Nephron progenitor cell (in vitro differentiated cells): ENCODE measurements around the gene TTLL8.

Experiments used
- DNase-seq: peaks from one replicate; pipeline ENCODE4 v3.0.0; 2021
- H3K27ac Mint-ChIP-seq: 2 replicates; pipeline ENCODE4 v1.8.0; 2021; ENCODE audit warnings: mild to moderate bottlenecking, moderate library complexity, mixed read lengths
- H3K27me3 Mint-ChIP-seq: 2 replicates; pipeline ENCODE4 v1.8.0; 2021; ENCODE audit warnings: mild to moderate bottlenecking, low read depth, mixed read lengths; ENCODE audit not compliant: poor library complexity
- H3K36me3 Mint-ChIP-seq: 2 replicates; pipeline ENCODE4 v1.8.0; 2021; ENCODE audit warnings: low read depth, mixed read lengths
- H3K4me1 Mint-ChIP-seq: 2 replicates; pipeline ENCODE4 v1.8.0; 2021; ENCODE audit warnings: mixed read lengths
- H3K4me3 Mint-ChIP-seq: 2 replicates; pipeline ENCODE4 v1.8.0; 2021; ENCODE audit warnings: mild to moderate bottlenecking, moderate library complexity, mixed read lengths
- H3K9me3 Mint-ChIP-seq: 2 replicates; pipeline ENCODE4 v1.8.0; 2021; ENCODE audit warnings: mild to moderate bottlenecking, moderate library complexity, mixed read lengths
- CTCF ChIP-seq: fragments of 200-600 bp; sonication (generic); IDR thresholded peaks from 2 replicates; pipeline ENCODE4 v1.5.0; 2021; ENCODE audit warnings: antibody characterized with exemption

Gene TTLL8

GRCh38 chr22:50082197-50082715, 24.2 kb upstream of the TTLL8 start:
- Mint-ChIP-seq H3K36me3 (no peaks in the 10 kb centered on the region), H3K4me3 (no peak overlapping the region), H3K4me1 (peaks cover 46% of the 10 kb centered on the region), H3K27me3 (peaks cover 8% of the 10 kb centered on the region), H3K27ac (no peak overlapping the region), H3K9me3 (peaks cover 8% of the 10 kb centered on the region)
- TF ChIP-seq CTCF = no peak
- no peak for DNase-seq

DNA sequence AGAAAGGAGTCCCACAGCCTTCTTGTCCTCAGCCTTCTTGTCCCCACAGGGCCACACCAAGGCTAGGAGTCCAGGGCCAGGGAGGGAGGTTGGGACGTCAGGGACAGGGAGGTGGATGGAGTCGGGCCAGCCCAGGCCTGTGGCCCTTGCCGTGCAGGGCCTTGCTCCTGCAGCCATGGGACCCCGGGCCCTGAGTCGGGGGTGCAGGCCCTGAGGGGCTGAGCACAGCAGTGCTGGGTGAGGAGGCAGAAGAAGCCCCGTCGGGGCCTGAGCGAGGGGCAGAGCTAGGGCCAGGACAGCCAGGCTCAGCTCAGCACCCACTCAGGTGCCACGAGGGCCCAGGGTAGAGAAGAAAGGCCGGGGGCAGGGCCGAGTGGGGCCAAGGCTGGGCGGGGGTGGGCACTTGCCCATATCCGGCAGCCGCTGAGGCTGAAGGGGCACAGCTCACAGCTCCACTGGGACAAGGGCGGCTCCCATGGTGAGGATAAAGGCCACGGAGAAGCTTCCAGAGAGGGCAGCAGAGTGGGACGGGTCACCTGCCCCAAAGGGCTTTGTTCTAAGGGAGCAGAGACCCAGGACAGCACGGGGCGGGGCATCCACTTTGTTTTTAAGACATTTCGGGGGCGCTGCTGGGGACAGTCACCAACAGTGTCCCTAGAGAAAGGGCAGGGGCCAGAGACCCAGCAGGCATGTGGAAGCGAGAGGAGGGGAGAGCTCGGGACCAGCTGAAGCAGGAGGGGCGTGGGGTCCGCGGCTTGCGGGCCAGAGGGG, 23.5 kb upstream of the TTLL8 start:
- Mint-ChIP-seq H3K27me3 (peaks cover 8% of the 10 kb centered on the region), H3K27ac (no peak overlapping the region), H3K4me3 (no peak overlapping the region), H3K9me3 (peaks cover 2% of the 10 kb centered on the region), H3K36me3 (no peaks in the 10 kb centered on the region), H3K4me1 (peaks cover 49% of the 10 kb centered on the region)
- DNase-seq = no peak
- TF ChIP-seq CTCF = no peak

DNA sequence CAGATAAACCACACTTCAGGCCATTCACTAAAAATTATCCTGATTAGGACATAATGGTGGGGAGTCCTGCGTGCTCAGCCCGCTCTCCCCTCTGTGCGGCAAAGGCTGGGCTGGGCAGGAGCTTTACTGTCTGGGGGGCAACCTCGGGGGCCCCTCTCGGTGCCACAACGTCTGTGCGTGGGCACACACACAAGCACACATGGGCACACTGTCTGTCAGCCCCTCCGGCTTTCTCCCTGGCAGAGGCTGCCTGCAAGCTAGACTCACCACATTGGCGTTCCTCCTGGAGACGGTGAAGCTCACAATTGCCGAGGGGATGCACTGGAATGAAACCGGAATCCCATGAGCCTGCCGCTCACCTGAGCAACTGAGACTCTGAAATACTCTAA, 22.0 kb upstream of the TTLL8 start:
- Mint-ChIP-seq H3K4me1 (peaks cover 52% of the 10 kb centered on the region), H3K9me3 (no peaks in the 10 kb centered on the region), H3K4me3 (no peak overlapping the region), H3K27ac (peak overlapping the region; percentile 84), H3K36me3 (no peaks in the 10 kb centered on the region), H3K27me3 (peaks cover 13% of the 10 kb centered on the region)
- no peak for DNase-seq
- TF ChIP-seq CTCF = no peak

DNA sequence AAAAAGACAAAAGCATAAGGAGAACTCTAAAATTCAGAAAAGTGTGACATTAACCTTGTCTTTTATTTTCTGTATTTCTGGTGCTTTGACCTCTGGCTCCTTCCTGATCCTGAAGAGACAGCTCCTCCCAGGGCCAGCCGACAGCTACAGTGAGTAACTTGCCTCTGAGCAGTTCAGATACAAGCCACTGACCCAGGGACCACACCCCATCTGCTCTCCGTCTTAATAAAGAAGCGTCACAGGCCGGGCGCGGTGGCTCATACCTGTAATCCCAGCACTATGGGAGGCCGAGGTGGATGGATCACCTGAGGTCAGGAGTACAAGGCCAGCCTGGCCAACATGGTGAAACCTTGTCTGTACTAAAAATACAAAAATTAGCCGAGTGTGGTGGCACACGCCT, 20.7 kb upstream of the TTLL8 start:
- Mint-ChIP-seq H3K27ac (no peak overlapping the region), H3K36me3 (no peaks in the 10 kb centered on the region), H3K4me3 (no peak overlapping the region), H3K9me3 (no peaks in the 10 kb centered on the region), H3K4me1 (peaks cover 52% of the 10 kb centered on the region), H3K27me3 (peaks cover 13% of the 10 kb centered on the region)
- DNase-seq = no peak
- no peak for TF ChIP-seq CTCF

- peaks cover 47% of the 10 kb centered on the region for H3K4me1 Mint-ChIP-seq
- no peaks in the 10 kb centered on the region for H3K9me3 Mint-ChIP-seq
- peaks cover 12% of the 10 kb centered on the region for H3K27me3 Mint-ChIP-seq
- no peaks in the 10 kb centered on the region for H3K36me3 Mint-ChIP-seq
- no peak overlapping the region for H3K27ac Mint-ChIP-seq
- no peak for TF ChIP-seq CTCF
- DNase-seq = no peak
- H3K4me3 Mint-ChIP-seq = no peak overlapping the region
These were observed 20.1 kb upstream of the TTLL8 start for GRCh38 chr22:50078246-50078645.
